Vagina (tissue), 2 donors: ENCODE measurements around the gene NCR2. TPM values are rescaled to one million over a fixed set of nuclear protein-coding genes. Genes with fewer than 3 reads are reported as not detected.

Experiments used
- DNase-seq, 2 donors: peaks; one replicate each; pipeline ENCODE4 v3.0.0-alpha.2; 2017; ENCODE audit errors: extremely low spot score in 2 of 2
- H3K27ac ChIP-seq: fragments of 200-600 bp; sonication (generic); one replicate; pipeline ENCODE4 v1.5.1; 2019
- H3K27me3 ChIP-seq: fragments of 200-600 bp; sonication (generic); one replicate; pipeline ENCODE4 v1.5.1; 2019
- H3K36me3 ChIP-seq, 2 donors: fragments of 200-600 bp; sonication (generic); one replicate each; pipeline ENCODE4 v1.5.1; 2017 to 2019
- H3K4me1 ChIP-seq: fragments of 200-600 bp; sonication (generic); one replicate; pipeline ENCODE4 v1.5.1; 2019
- H3K4me3 ChIP-seq, 2 donors: fragments of 200-600 bp; sonication (generic); 1 replicate in 1 of 2; 2 replicates in 1 of 2; pipeline ENCODE4 v1.5.1; 2016 to 2019
- H3K9me3 ChIP-seq: fragments of 200-600 bp; sonication (generic); one replicate; pipeline ENCODE4 v1.5.1; 2019
- CTCF ChIP-seq, 3 experiments: fragments of 450-650 bp in 2 of 3; fragments of 200-600 bp in 1 of 3; sonication (generic) in 1 of 3; IDR thresholded peaks; one replicate each; pipeline ENCODE4 v1.5.1; 2017 to 2019; ENCODE audit warnings: antibody characterized with exemption in 3 of 3, mild to moderate bottlenecking in 2 of 3, moderate library complexity in 2 of 3
- POLR2A ChIP-seq, 2 donors: fragments of 450-650 bp; IDR thresholded peaks; one replicate each; pipeline ENCODE4 v1.6.1; 2017; ENCODE audit warnings: antibody characterized with exemption in 2 of 2, mild to moderate bottlenecking in 2 of 2, moderate library complexity in 2 of 2
- POLR2AphosphoS5 ChIP-seq, 2 donors: sonication (generic); formaldehyde crosslinking; IDR thresholded peaks; one replicate each; pipeline ENCODE4 v1.9.0; 2017; ENCODE audit warnings: antibody characterized with exemption in 2 of 2, mild to moderate bottlenecking in 2 of 2, low read depth in 1 of 2; ENCODE audit not compliant: insufficient read depth in 1 of 2
- intact Hi-C: fragments of 100-400 bp; cut with DNase I; formaldehyde crosslinking; loops from one replicate; pipeline ENCODE4 v1.15.1; 2023
- total RNA-seq: library from RNA; depleted of rRNA; stranded (reverse); fragments of >200 nt; gene quantifications from one replicate; pipeline ENCODE4 v1.2.3, GENCODE V29; 2016

The NCR2 gene
- total RNA-seq, 1 donor from 2014 or later = not detected

GRCh38 chr6:41367700-41368099, 32.3 kb downstream of the NCR2 start:
- no peak overlapping the region for H3K27ac ChIP-seq
- DNase-seq = peak in 1 of 2 donors; percentile 62
- no peaks in the 10 kb centered on the region for H3K27me3 ChIP-seq
- no peaks in the 10 kb centered on the region for H3K36me3 ChIP-seq
- H3K9me3 ChIP-seq = no peaks in the 10 kb centered on the region
- TF ChIP-seq POLR2AphosphoS5 (IDR thresholded peaks at IDR 0.05; ENCODE audit: insufficient read depth in 1 of 2, low read depth in 1 of 2) (no peak), CTCF (IDR thresholded peaks at IDR 0.05) (peak in 1 of 3 experiments; percentile 49), POLR2A (IDR thresholded peaks at IDR 0.05) (no peak)
- intact Hi-C loops = loop anchor here (2.0 to 5.0 kb wide), 2 partner anchors 225 to 315 kb away; no protein-coding TSS in a partner anchor
- no peak overlapping the region for H3K4me3 ChIP-seq
- peaks cover 24% of the 10 kb centered on the region for H3K4me1 ChIP-seq

- TF ChIP-seq POLR2A (IDR thresholded peaks at IDR 0.05) (no peak), CTCF (IDR thresholded peaks at IDR 0.05) (no peak), POLR2AphosphoS5 (IDR thresholded peaks at IDR 0.05; ENCODE audit: insufficient read depth in 1 of 2, low read depth in 1 of 2) (no peak)
- Histone ChIP-seq H3K4me1 (peaks cover 47% of the 10 kb centered on the region), H3K36me3 (no peaks in the 10 kb centered on the region), H3K9me3 (no peaks in the 10 kb centered on the region), H3K27ac (no peak overlapping the region), H3K27me3 (peaks cover 10% of the 10 kb centered on the region), H3K4me3 (no peak overlapping the region)
- no peak for DNase-seq
- intact Hi-C loops = loop anchor here (10.0 kb wide), 1 partner anchor 84 kb away; no protein-coding TSS in a partner anchor
Observed at GRCh38 chr6:41370488-41371111, 35.2 kb downstream of the NCR2 start.

- H3K36me3 ChIP-seq = no peaks in the 10 kb centered on the region
- H3K4me3 ChIP-seq = peak overlapping the region; percentile 24 to 27
- no peak overlapping the region for H3K27ac ChIP-seq
- H3K27me3 ChIP-seq = peaks cover 10% of the 10 kb centered on the region
- H3K4me1 ChIP-seq = peaks cover 47% of the 10 kb centered on the region
- TF ChIP-seq POLR2A (IDR thresholded peaks at IDR 0.05) (no peak), POLR2AphosphoS5 (IDR thresholded peaks at IDR 0.05; ENCODE audit: insufficient read depth in 1 of 2, low read depth in 1 of 2) (no peak), CTCF (IDR thresholded peaks at IDR 0.05) (no peak)
- intact Hi-C loops = loop anchor here (10.0 kb wide), 1 partner anchor 83 kb away; no protein-coding TSS in a partner anchor
- no peak for DNase-seq
- H3K9me3 ChIP-seq = no peaks in the 10 kb centered on the region
Observed at GRCh38 chr6:41371461-41371991, 36.1 kb downstream of the NCR2 start.

- peaks cover 10% of the 10 kb centered on the region for H3K27me3 ChIP-seq
- peak overlapping the region; percentile 24 to 27 for H3K4me3 ChIP-seq
- H3K9me3 ChIP-seq = no peaks in the 10 kb centered on the region
- H3K36me3 ChIP-seq = no peaks in the 10 kb centered on the region
- H3K27ac ChIP-seq = no peak overlapping the region
- peaks cover 47% of the 10 kb centered on the region for H3K4me1 ChIP-seq
- TF ChIP-seq CTCF (IDR thresholded peaks at IDR 0.05) = no peak
- TF ChIP-seq POLR2A (IDR thresholded peaks at IDR 0.05) = no peak
- no peak for TF ChIP-seq POLR2AphosphoS5 (IDR thresholded peaks at IDR 0.05; ENCODE audit: insufficient read depth in 1 of 2, low read depth in 1 of 2)
- intact Hi-C loops = loop anchor here (10.0 kb wide), 1 partner anchor 83 kb away; no protein-coding TSS in a partner anchor
- DNase-seq = no peak
Observed at GRCh38 chr6:41371992-41372831, 36.8 kb downstream of the NCR2 start.
